DND-41 (cell line): ENCODE results near the gene FHIT.

Source experiments
- ATAC-seq: fragments of 200-7000 bp; cut with Tn5 transposase; 3 replicates; pipeline ENCODE4 v1.9.1; 2021; ENCODE audit warnings: low read depth; ENCODE audit not compliant: insufficient read depth
- DNase-seq: peaks from one replicate; pipeline ENCODE4 v3.0.0-alpha.2; 2020
- H2AFZ ChIP-seq: 2 replicates; pipeline ENCODE4 v1.6.0; 2012; ENCODE audit warnings: low read depth, low read length
- H3K27ac ChIP-seq: 2 replicates; pipeline ENCODE4 v1.5.1; 2012; ENCODE audit warnings: low read length, inconsistent platforms
- H3K27me3 ChIP-seq: fragments of 200-600 bp; sonication (generic); 2 replicates; pipeline ENCODE4 v1.6.0; 2012; ENCODE audit warnings: low read length, mild to moderate bottlenecking, inconsistent platforms; ENCODE audit not compliant: insufficient read depth, poor library complexity
- H3K36me3 ChIP-seq: 2 replicates; pipeline ENCODE4 v1.5.1; 2012; ENCODE audit warnings: low read length, inconsistent platforms; ENCODE audit not compliant: insufficient read depth
- H3K4me1 ChIP-seq: 2 replicates; pipeline ENCODE4 v1.5.1; 2012; ENCODE audit warnings: mild to moderate bottlenecking, low read length; ENCODE audit not compliant: insufficient read depth
- H3K4me2 ChIP-seq: 2 replicates; pipeline ENCODE4 v1.6.0; 2012; ENCODE audit warnings: mild to moderate bottlenecking, moderate library complexity, low read length, inconsistent platforms; ENCODE audit not compliant: insufficient read depth
- H3K4me3 ChIP-seq, 2 experiments: fragments of 200-600 bp in 1 of 2; shearing (Covaris generic) in 1 of 2; 2 replicates each; pipeline ENCODE4 v1.5.1; 2012 to 2016; ENCODE audit warnings: inconsistent platforms in 2 of 2, low read length in 2 of 2, mild to moderate bottlenecking in 2 of 2, low read depth in 1 of 2, moderate library complexity in 1 of 2
- H3K79me2 ChIP-seq: 2 replicates; pipeline ENCODE4 v1.6.0; 2012; ENCODE audit warnings: low read length, inconsistent platforms; ENCODE audit not compliant: insufficient read depth
- H3K9ac ChIP-seq: 2 replicates; pipeline ENCODE4 v1.6.0; 2012; ENCODE audit warnings: low read depth, mild to moderate bottlenecking, inconsistent platforms, low read length, moderate library complexity
- H3K9me3 ChIP-seq: 2 replicates; pipeline ENCODE4 v1.5.1; 2012; ENCODE audit warnings: low read length, moderate library complexity, mild to moderate bottlenecking, inconsistent platforms; ENCODE audit not compliant: insufficient read depth, severe bottlenecking
- H4K20me1 ChIP-seq: 2 replicates; pipeline ENCODE4 v1.6.0; 2012; ENCODE audit warnings: low read length; ENCODE audit not compliant: insufficient read depth
- CTCF ChIP-seq: IDR thresholded peaks from 2 replicates; pipeline ENCODE4 v1.5.1; 2012; ENCODE audit warnings: borderline replicate concordance, low read length, moderate library complexity, mild to moderate bottlenecking; ENCODE audit not compliant: poor library complexity, severe bottlenecking; ENCODE audit errors: extremely low read depth
- EZH2 ChIP-seq: IDR thresholded peaks from 3 replicates; pipeline ENCODE4 v1.6.1; 2012; ENCODE audit warnings: borderline replicate concordance, low read depth, mild to moderate bottlenecking, moderate library complexity, low read length, inconsistent platforms; ENCODE audit not compliant: severe bottlenecking

Gene FHIT

DNA sequence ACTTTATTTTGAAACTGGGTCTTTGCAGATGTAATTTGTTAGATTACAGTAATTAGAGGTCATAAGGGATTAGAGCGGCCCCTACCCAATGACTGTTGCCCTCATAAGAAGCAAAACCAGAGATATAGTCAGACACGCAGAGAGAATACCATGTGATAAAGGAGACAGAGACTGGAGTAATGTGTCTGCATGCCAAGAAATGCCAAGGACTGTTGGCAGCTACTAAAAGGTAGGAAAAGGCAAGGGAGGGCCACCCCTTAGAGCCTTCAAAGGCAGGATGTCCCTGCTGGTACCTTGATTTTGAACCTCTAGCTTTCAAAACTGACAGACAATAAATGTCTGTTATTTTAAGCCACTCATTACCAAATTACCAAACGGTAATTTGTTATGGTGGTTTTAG lies 548.2 kb downstream of the FHIT start:
- no peaks in the 10 kb centered on the region for H3K36me3 ChIP-seq
- no peak overlapping the region for H3K27ac ChIP-seq
- DNase-seq (no peak), ATAC-seq (no peak)
- no peak overlapping the region for H2AFZ ChIP-seq
- no peaks in the 10 kb centered on the region for H3K4me1 ChIP-seq
- no peak overlapping the region for H3K4me3 ChIP-seq
- H3K9ac ChIP-seq, result no peak overlapping the region
- no peaks in the 10 kb centered on the region for H3K79me2 ChIP-seq
- no peaks in the 10 kb centered on the region for H3K27me3 ChIP-seq
- H3K4me2 ChIP-seq, result no peak overlapping the region
- no peaks in the 10 kb centered on the region for H3K9me3 ChIP-seq
- TF ChIP-seq EZH2 (no peak), CTCF (no peak)
- no peaks in the 10 kb centered on the region for H4K20me1 ChIP-seq

- Histone ChIP-seq H3K79me2 (no peaks in the 10 kb centered on the region), H3K9me3 (no peaks in the 10 kb centered on the region), H3K9ac (no peak overlapping the region), H3K4me3 (no peak overlapping the region), H4K20me1 (no peaks in the 10 kb centered on the region), H3K36me3 (no peaks in the 10 kb centered on the region), H3K27ac (no peak overlapping the region), H3K4me2 (no peak overlapping the region), H2AFZ (no peak overlapping the region), H3K4me1 (no peaks in the 10 kb centered on the region), H3K27me3 (no peaks in the 10 kb centered on the region)
- ATAC-seq, result no peak
- no peak for DNase-seq
- no peak for TF ChIP-seq CTCF
- TF ChIP-seq EZH2, result no peak
These were observed 553.1 kb downstream of the FHIT start for GRCh38 chr3:60698117-60698516.

GRCh38 chr3:60697132-60697531 lies 554.1 kb downstream of the FHIT start:
- H3K27me3 ChIP-seq, result no peaks in the 10 kb centered on the region
- H3K36me3 ChIP-seq, result no peaks in the 10 kb centered on the region
- H3K9ac ChIP-seq, result no peak overlapping the region
- no peaks in the 10 kb centered on the region for H3K4me1 ChIP-seq
- ATAC-seq (no peak), DNase-seq (no peak)
- no peak overlapping the region for H2AFZ ChIP-seq
- H3K4me2 ChIP-seq, result no peak overlapping the region
- TF ChIP-seq CTCF (no peak), EZH2 (no peak)
- H4K20me1 ChIP-seq, result no peaks in the 10 kb centered on the region
- no peak overlapping the region for H3K27ac ChIP-seq
- no peak overlapping the region for H3K4me3 ChIP-seq
- H3K9me3 ChIP-seq, result no peaks in the 10 kb centered on the region
- no peaks in the 10 kb centered on the region for H3K79me2 ChIP-seq

DNA sequence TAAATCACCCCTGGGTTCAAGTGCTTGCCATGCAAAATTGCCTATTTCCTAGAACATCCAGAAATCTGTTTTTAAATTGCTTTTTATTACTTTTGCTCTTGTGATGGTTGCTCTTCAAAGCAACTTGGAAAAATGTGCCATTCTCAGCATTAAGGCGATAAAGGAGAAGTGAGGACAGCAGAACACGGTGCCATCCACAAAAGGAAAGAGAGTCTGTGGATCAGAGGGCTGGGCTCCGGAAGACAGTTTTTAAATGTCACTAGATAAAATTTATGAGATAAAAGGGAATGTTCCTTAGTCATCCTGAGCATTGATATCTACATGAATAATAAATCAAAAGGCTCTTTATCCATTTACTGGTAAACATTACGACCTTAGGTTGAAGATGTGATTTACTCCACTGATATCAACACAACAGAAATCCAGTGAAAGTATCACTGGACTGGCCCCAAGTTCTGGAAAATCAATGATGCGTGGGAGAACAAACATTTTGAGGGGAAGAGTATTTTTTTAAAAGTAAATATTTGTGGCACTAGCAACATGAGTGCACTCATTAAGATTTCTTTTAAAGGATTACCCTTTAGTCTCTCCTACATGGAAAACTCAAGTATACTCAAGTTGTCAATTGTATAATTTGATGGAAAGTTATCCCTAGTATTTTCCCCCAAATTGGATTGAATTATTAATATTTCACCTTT lies 554.7 kb downstream of the FHIT start:
- Histone ChIP-seq H3K9me3 (no peaks in the 10 kb centered on the region), H3K36me3 (no peaks in the 10 kb centered on the region), H4K20me1 (no peaks in the 10 kb centered on the region), H2AFZ (no peak overlapping the region), H3K9ac (no peak overlapping the region), H3K27me3 (no peaks in the 10 kb centered on the region), H3K79me2 (no peaks in the 10 kb centered on the region), H3K4me2 (no peak overlapping the region), H3K27ac (no peak overlapping the region), H3K4me3 (no peak overlapping the region), H3K4me1 (no peaks in the 10 kb centered on the region)
- ATAC-seq (no peak), DNase-seq (no peak)
- no peak for TF ChIP-seq CTCF
- TF ChIP-seq EZH2, result no peak
